GM23338 (cell line): ENCODE data around the gene EEF1E1. TPM values are rescaled to one million over a fixed set of nuclear protein-coding genes. Genes with fewer than 3 reads are reported as not detected.

Source experiments
- ATAC-seq: fragments of 200-7000 bp; cut with Tn5 transposase; 3 replicates; pipeline ENCODE4 v1.9.1; 2020
- DNase-seq: peaks from one replicate; pipeline ENCODE4 v3.0.0-alpha.2; 2015; ENCODE audit warnings: low spot score
- H2AFZ ChIP-seq: fragments of 200-600 bp; sonication (generic); 2 replicates; pipeline ENCODE4 v1.8.0; 2016; ENCODE audit warnings: antibody characterized with exemption, mild to moderate bottlenecking, moderate library complexity
- H3F3A ChIP-seq: fragments of 200-600 bp; sonication (generic); replicated peaks from 2 replicates; pipeline ENCODE4 v1.8.0; 2017; ENCODE audit warnings: antibody characterized with exemption, mixed run types, low read depth
- H3K27ac ChIP-seq: fragments of 200-600 bp; sonication (generic); 2 replicates; pipeline ENCODE4 v1.6.1; 2016; ENCODE audit warnings: low read depth
- H3K27me3 ChIP-seq: fragments of 200-600 bp; sonication (generic); 2 replicates; pipeline ENCODE4 v1.8.0; 2016; ENCODE audit warnings: mild to moderate bottlenecking, mixed run types, moderate library complexity; ENCODE audit not compliant: insufficient read depth
- H3K36me3 ChIP-seq: fragments of 200-600 bp; sonication (generic); 2 replicates; pipeline ENCODE4 v1.8.0; 2016; ENCODE audit warnings: mild to moderate bottlenecking; ENCODE audit not compliant: insufficient read depth
- H3K4me1 ChIP-seq: fragments of 200-600 bp; sonication (generic); 2 replicates; pipeline ENCODE4 v1.8.0; 2016; ENCODE audit warnings: mild to moderate bottlenecking, moderate library complexity; ENCODE audit not compliant: insufficient read depth
- H3K4me2 ChIP-seq: fragments of 200-600 bp; sonication (generic); 2 replicates; pipeline ENCODE4 v1.7.1; 2017; ENCODE audit warnings: mixed run types
- H3K4me3 ChIP-seq: fragments of 200-600 bp; sonication (generic); 2 replicates; pipeline ENCODE4 v1.6.1; 2016; ENCODE audit warnings: mixed run types
- H3K79me2 ChIP-seq: fragments of 200-600 bp; sonication (generic); replicated peaks from 2 replicates; pipeline ENCODE4 v1.8.0; 2017; ENCODE audit warnings: mild to moderate bottlenecking; ENCODE audit not compliant: insufficient read depth
- H3K9me2 ChIP-seq: fragments of 200-600 bp; sonication (generic); 2 replicates; pipeline ENCODE4 v1.8.0; 2017; ENCODE audit not compliant: insufficient read depth
- H4K20me1 ChIP-seq: fragments of 200-600 bp; sonication (generic); replicated peaks from 2 replicates; pipeline ENCODE4 v1.8.0; 2017; ENCODE audit warnings: mild to moderate bottlenecking; ENCODE audit not compliant: insufficient read depth
- H3K27ac Mint-ChIP-seq: 2 replicates; pipeline ENCODE4 v1.8.0; 2020; ENCODE audit warnings: inconsistent platforms, mild to moderate bottlenecking, moderate library complexity, mixed read lengths
- H3K27me3 Mint-ChIP-seq: 3 replicates; pipeline ENCODE4 v1.8.0; 2022; ENCODE audit warnings: low read depth, mild to moderate bottlenecking, moderate library complexity, mixed read lengths, inconsistent platforms; ENCODE audit not compliant: insufficient read depth, poor library complexity
- H3K36me3 Mint-ChIP-seq: 3 replicates; pipeline ENCODE4 v1.8.0; 2021; ENCODE audit warnings: low read depth, mild to moderate bottlenecking, inconsistent platforms, moderate library complexity, mixed read lengths
- H3K4me1 Mint-ChIP-seq: 3 replicates; pipeline ENCODE4 v1.8.0; 2020; ENCODE audit warnings: mild to moderate bottlenecking, inconsistent platforms, mixed read lengths
- H3K4me3 Mint-ChIP-seq: 3 replicates; pipeline ENCODE4 v1.8.0; 2021; ENCODE audit warnings: moderate library complexity, mild to moderate bottlenecking, inconsistent platforms, mixed read lengths
- H3K9me3 Mint-ChIP-seq: 3 replicates; pipeline ENCODE4 v1.8.0; 2020; ENCODE audit warnings: moderate library complexity, mild to moderate bottlenecking, inconsistent platforms, mixed read lengths
- CREB1 ChIP-seq: fragments of 250-450 bp; sonication (Bioruptor Pico); IDR thresholded peaks from 2 replicates; pipeline ENCODE4 v1.5.0; 2020; ENCODE audit warnings: low read depth, mild to moderate bottlenecking, moderate library complexity
- EZH2 ChIP-seq: fragments of 200-600 bp; sonication (generic); IDR thresholded peaks from one replicate; pipeline ENCODE4 v1.8.0; 2017; ENCODE audit warnings: antibody characterized with exemption, mild to moderate bottlenecking, low read depth; ENCODE audit not compliant: unreplicated experiment
- EZH2phosphoT487 ChIP-seq: fragments of 200-600 bp; sonication (generic); IDR thresholded peaks from one replicate; pipeline ENCODE4 v1.8.1; 2018; ENCODE audit warnings: antibody characterized with exemption; ENCODE audit not compliant: unreplicated experiment
- JUNB ChIP-seq: IDR thresholded peaks from one replicate; pipeline ENCODE4 v1.6.1; 2016; ENCODE audit warnings: antibody characterized with exemption; ENCODE audit not compliant: unreplicated experiment
- NANOG ChIP-seq: IDR thresholded peaks from 2 replicates; pipeline ENCODE4 v1.6.1; 2016; ENCODE audit warnings: antibody characterized with exemption, borderline replicate concordance
- POLR2AphosphoS5 ChIP-seq: IDR thresholded peaks from 2 replicates; pipeline ENCODE4 v1.6.1; 2016; ENCODE audit warnings: antibody characterized with exemption, low read depth
- STAT1 ChIP-seq: IDR thresholded peaks from one replicate; pipeline ENCODE4 v1.6.1; 2016; ENCODE audit warnings: antibody characterized with exemption; ENCODE audit not compliant: unreplicated experiment
- ZNF114 ChIP-seq: fragments of 250-450 bp; sonication (Bioruptor Pico); IDR thresholded peaks from 2 replicates; pipeline ENCODE4 v1.5.0; 2020; ENCODE audit warnings: mild to moderate bottlenecking, moderate library complexity
- ZNF331 ChIP-seq: fragments of 250-450 bp; sonication (Bioruptor Pico); IDR thresholded peaks from 2 replicates; pipeline ENCODE4 v1.5.0; 2020; ENCODE audit warnings: low read depth, mild to moderate bottlenecking, moderate library complexity
- polyA plus RNA-seq: library from polyadenylated mRNA; unstranded; fragments of >200 nt; fragmentation: Nextera tagmentation; extraction: Ambion mirVana; gene quantifications from 2 replicates; pipeline ENCODE4 v1.2.1, GENCODE V29; 2016
- total RNA-seq: library from RNA; depleted of rRNA; stranded (reverse); fragments of >200 nt; shearing (Covaris generic); gene quantifications from 2 replicates; pipeline ENCODE4 v1.2.3, GENCODE V29; 2014
- TF ChIP-seq, protein P1 (sequence below), 2 experiments: fragments of 200-600 bp in 1 of 2; sonication (generic) in 1 of 2; conservative IDR thresholded peaks; 2 replicates each; pipeline versions ENCODE4 v1.5.1 to v1.6.1; 2016 to 2017; ENCODE audit warnings: antibody characterized with exemption in 2 of 2, low read depth in 2 of 2, mild to moderate bottlenecking in 2 of 2, moderate library complexity in 1 of 2
- TF ChIP-seq, protein P2 (sequence below): IDR thresholded peaks from one replicate; pipeline ENCODE4 v1.6.1; 2018; ENCODE audit warnings: antibody characterized with exemption; ENCODE audit not compliant: unreplicated experiment
- TF ChIP-seq, protein P3 (sequence below): IDR thresholded peaks from 2 replicates; pipeline ENCODE4 v1.6.1; 2016; ENCODE audit warnings: antibody characterized with exemption
- TF ChIP-seq, protein P4 (sequence below): fragments of 250-450 bp; sonication (Bioruptor Pico); IDR thresholded peaks from 2 replicates; pipeline ENCODE4 v1.5.0; 2020; ENCODE audit warnings: mild to moderate bottlenecking, moderate library complexity

Gene EEF1E1
- total and polyA plus RNA-seq, 2 experiments from 2014 or later: 298 to 317 TPM

DNA sequence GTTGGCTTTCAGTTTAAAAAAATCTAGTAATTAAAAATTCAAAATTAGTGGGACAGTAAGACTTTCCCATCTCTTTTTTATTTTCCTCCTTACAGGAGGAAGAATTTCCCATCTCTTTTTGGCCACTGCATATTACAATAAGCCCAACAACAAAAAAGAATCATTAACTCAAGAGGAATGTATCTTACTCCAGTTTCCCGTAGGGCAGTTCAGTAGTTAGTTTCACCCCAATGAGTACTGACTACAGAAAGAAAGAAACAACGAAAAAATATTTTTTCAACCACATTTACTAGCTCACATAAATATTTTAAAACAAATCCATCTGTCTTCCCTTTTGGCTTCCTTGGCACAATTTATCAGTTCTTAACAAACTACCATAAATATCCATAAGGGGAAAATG, 23.2 kb downstream of the EEF1E1 start:
- Mint-ChIP-seq H3K4me3 (no peak overlapping the region), H3K36me3 (peaks cover 41% of the 10 kb centered on the region), H3K27ac (no peak overlapping the region), H3K27me3 (peaks cover 3% of the 10 kb centered on the region), H3K9me3 (no peaks in the 10 kb centered on the region; the same call in 2 of the 3 replicates), H3K4me1 (peaks cover 11% of the 10 kb centered on the region; the same call in 2 of the 3 replicates)
- TF ChIP-seq EZH2phosphoT487: no peak
- no peak for TF ChIP-seq ZNF331 (CRISPR knock-in tag)
- TF ChIP-seq, protein P1, sequence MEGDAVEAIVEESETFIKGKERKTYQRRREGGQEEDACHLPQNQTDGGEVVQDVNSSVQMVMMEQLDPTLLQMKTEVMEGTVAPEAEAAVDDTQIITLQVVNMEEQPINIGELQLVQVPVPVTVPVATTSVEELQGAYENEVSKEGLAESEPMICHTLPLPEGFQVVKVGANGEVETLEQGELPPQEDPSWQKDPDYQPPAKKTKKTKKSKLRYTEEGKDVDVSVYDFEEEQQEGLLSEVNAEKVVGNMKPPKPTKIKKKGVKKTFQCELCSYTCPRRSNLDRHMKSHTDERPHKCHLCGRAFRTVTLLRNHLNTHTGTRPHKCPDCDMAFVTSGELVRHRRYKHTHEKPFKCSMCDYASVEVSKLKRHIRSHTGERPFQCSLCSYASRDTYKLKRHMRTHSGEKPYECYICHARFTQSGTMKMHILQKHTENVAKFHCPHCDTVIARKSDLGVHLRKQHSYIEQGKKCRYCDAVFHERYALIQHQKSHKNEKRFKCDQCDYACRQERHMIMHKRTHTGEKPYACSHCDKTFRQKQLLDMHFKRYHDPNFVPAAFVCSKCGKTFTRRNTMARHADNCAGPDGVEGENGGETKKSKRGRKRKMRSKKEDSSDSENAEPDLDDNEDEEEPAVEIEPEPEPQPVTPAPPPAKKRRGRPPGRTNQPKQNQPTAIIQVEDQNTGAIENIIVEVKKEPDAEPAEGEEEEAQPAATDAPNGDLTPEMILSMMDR (conservative IDR thresholded peaks at IDR 0.05; ENCODE audit: low read depth in 2 of 2): no peak
- TF ChIP-seq, protein P2, sequence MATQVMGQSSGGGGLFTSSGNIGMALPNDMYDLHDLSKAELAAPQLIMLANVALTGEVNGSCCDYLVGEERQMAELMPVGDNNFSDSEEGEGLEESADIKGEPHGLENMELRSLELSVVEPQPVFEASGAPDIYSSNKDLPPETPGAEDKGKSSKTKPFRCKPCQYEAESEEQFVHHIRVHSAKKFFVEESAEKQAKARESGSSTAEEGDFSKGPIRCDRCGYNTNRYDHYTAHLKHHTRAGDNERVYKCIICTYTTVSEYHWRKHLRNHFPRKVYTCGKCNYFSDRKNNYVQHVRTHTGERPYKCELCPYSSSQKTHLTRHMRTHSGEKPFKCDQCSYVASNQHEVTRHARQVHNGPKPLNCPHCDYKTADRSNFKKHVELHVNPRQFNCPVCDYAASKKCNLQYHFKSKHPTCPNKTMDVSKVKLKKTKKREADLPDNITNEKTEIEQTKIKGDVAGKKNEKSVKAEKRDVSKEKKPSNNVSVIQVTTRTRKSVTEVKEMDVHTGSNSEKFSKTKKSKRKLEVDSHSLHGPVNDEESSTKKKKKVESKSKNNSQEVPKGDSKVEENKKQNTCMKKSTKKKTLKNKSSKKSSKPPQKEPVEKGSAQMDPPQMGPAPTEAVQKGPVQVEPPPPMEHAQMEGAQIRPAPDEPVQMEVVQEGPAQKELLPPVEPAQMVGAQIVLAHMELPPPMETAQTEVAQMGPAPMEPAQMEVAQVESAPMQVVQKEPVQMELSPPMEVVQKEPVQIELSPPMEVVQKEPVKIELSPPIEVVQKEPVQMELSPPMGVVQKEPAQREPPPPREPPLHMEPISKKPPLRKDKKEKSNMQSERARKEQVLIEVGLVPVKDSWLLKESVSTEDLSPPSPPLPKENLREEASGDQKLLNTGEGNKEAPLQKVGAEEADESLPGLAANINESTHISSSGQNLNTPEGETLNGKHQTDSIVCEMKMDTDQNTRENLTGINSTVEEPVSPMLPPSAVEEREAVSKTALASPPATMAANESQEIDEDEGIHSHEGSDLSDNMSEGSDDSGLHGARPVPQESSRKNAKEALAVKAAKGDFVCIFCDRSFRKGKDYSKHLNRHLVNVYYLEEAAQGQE: no peak
- no peak for TF ChIP-seq STAT1
- TF ChIP-seq JUNB: no peak
- TF ChIP-seq ZNF114 (CRISPR knock-in tag): no peak
- TF ChIP-seq, protein P3, sequence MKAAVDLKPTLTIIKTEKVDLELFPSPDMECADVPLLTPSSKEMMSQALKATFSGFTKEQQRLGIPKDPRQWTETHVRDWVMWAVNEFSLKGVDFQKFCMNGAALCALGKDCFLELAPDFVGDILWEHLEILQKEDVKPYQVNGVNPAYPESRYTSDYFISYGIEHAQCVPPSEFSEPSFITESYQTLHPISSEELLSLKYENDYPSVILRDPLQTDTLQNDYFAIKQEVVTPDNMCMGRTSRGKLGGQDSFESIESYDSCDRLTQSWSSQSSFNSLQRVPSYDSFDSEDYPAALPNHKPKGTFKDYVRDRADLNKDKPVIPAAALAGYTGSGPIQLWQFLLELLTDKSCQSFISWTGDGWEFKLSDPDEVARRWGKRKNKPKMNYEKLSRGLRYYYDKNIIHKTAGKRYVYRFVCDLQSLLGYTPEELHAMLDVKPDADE: no peak
- TF ChIP-seq, protein P4, sequence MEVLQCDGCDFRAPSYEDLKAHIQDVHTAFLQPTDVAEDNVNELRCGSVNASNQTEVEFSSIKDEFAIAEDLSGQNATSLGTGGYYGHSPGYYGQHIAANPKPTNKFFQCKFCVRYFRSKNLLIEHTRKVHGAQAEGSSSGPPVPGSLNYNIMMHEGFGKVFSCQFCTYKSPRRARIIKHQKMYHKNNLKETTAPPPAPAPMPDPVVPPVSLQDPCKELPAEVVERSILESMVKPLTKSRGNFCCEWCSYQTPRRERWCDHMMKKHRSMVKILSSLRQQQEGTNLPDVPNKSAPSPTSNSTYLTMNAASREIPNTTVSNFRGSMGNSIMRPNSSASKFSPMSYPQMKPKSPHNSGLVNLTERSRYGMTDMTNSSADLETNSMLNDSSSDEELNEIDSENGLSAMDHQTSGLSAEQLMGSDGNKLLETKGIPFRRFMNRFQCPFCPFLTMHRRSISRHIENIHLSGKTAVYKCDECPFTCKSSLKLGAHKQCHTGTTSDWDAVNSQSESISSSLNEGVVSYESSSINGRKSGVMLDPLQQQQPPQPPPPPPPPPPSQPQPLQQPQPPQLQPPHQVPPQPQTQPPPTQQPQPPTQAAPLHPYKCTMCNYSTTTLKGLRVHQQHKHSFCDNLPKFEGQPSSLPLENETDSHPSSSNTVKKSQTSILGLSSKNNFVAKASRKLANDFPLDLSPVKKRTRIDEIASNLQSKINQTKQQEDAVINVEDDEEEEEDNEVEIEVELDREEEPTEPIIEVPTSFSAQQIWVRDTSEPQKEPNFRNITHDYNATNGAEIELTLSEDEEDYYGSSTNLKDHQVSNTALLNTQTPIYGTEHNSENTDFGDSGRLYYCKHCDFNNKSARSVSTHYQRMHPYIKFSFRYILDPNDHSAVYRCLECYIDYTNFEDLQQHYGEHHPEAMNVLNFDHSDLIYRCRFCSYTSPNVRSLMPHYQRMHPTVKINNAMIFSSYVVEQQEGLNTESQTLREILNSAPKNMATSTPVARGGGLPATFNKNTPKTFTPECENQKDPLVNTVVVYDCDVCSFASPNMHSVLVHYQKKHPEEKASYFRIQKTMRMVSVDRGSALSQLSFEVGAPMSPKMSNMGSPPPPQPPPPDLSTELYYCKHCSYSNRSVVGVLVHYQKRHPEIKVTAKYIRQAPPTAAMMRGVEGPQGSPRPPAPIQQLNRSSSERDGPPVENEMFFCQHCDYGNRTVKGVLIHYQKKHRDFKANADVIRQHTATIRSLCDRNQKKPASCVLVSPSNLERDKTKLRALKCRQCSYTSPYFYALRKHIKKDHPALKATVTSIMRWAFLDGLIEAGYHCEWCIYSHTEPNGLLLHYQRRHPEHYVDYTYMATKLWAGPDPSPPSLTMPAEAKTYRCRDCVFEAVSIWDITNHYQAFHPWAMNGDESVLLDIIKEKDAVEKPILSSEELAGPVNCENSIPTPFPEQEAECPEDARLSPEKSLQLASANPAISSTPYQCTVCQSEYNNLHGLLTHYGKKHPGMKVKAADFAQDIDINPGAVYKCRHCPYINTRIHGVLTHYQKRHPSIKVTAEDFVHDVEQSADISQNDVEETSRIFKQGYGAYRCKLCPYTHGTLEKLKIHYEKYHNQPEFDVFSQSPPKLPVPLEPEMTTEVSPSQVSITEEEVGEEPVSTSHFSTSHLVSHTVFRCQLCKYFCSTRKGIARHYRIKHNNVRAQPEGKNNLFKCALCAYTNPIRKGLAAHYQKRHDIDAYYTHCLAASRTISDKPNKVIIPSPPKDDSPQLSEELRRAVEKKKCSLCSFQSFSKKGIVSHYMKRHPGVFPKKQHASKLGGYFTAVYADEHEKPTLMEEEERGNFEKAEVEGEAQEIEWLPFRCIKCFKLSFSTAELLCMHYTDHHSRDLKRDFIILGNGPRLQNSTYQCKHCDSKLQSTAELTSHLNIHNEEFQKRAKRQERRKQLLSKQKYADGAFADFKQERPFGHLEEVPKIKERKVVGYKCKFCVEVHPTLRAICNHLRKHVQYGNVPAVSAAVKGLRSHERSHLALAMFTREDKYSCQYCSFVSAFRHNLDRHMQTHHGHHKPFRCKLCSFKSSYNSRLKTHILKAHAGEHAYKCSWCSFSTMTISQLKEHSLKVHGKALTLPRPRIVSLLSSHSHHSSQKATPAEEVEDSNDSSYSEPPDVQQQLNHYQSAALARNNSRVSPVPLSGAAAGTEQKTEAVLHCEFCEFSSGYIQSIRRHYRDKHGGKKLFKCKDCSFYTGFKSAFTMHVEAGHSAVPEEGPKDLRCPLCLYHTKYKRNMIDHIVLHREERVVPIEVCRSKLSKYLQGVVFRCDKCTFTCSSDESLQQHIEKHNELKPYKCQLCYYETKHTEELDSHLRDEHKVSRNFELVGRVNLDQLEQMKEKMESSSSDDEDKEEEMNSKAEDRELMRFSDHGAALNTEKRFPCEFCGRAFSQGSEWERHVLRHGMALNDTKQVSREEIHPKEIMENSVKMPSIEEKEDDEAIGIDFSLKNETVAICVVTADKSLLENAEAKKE: no peak
- TF ChIP-seq CREB1: no peak
- TF ChIP-seq EZH2: no peak
- no peak for TF ChIP-seq NANOG
- no peak for TF ChIP-seq POLR2AphosphoS5
- Histone ChIP-seq H4K20me1 (peaks cover 29% of the 10 kb centered on the region), H3K4me2 (no peak overlapping the region), H3K4me3 (no peak overlapping the region), H3K27ac (no peak overlapping the region), H3K9me2 (peaks cover 5% of the 10 kb centered on the region; the same call in 1 of the 2 replicates), H3K27me3 (no peaks in the 10 kb centered on the region), H3K4me1 (no peaks in the 10 kb centered on the region; the same call in 1 of the 2 replicates), H3F3A (no peaks in the 10 kb centered on the region), H3K36me3 (peaks cover 5% of the 10 kb centered on the region), H2AFZ (no peak overlapping the region), H3K79me2 (peaks cover 14% of the 10 kb centered on the region; the same call in 1 of the 2 replicates)
- DNase-seq (no peak), ATAC-seq (no peak)
